ENCODE data around the gene TRIP11. TPM values are rescaled to one million over a fixed set of nuclear protein-coding genes. Genes with fewer than 3 reads are reported as not detected.

Gene TRIP11
- total and polyA plus RNA-seq, 2 of the 13 experiments (the other 11 are each of a cell fraction or from before 2014, with no cell fraction given), result 10.9 to 32.8 TPM

DNA sequence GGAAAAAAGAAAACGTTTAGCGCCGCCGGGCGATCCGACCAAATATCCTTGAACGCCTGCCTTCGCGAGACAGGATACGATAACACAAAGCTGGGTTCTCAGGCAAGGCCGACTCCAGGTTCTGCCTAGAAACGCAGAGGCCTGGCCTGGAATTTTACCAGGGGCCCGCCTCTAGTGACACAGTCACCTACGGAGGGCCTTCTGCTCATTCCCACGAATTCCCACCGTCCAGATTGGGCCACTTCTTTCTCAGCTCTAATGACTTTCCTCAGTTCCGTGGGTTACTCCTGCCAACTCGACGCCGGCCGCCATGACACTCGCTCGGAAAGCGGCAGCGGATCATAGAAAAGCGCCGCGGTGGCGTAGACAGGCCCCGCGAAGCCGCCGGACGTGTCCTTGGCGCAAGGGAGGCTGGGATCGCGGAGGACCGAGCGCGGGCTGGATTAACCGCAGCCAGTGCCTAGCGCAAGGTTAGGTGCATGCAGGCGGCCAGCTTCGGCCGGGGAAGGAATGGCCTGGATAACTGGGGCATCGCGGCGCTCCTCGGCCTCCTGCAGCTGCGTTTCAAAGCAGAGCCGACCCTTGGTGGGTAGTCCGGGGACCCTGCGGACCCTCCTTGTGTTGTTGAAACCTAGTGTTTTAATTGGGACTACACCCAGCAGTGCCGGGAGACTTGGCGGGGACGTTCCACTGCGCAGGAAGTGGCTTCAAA, at the start of gene TRIP11 (continued):
- no peak for TF ChIP-seq ZNF75D (CRISPR knock-in tag; IDR thresholded peaks at IDR 0.05; ENCODE audit: borderline replicate concordance)
- TF ChIP-seq ZNF816 (CRISPR knock-in tag; IDR thresholded peaks at IDR 0.05; ENCODE audit: borderline replicate concordance), result peak; percentile 76; the same call in 1 of the 2 replicates
- TF ChIP-seq KDM5B (CRISPR knock-in tag; IDR thresholded peaks at IDR 0.05; ENCODE audit: borderline replicate concordance), result peak; percentile 92
- TF ChIP-seq JUND (CRISPR knock-in tag; IDR thresholded peaks at IDR 0.05), result no peak
- peak; percentile 72; the same call in 1 of the 2 replicates for TF ChIP-seq PRDM10 (CRISPR knock-in tag; IDR thresholded peaks at IDR 0.05; ENCODE audit: low read depth)
- no peak for TF ChIP-seq ZNF296 (CRISPR knock-in tag; conservative IDR thresholded peaks at IDR 0.05)
- peak; percentile 80; the same call in 1 of the 2 replicates for TF ChIP-seq ZZZ3 (CRISPR knock-in tag; IDR thresholded peaks at IDR 0.05; ENCODE audit: borderline replicate concordance)

- WGBS (ENCODE audit: low lambda C conversion rate), result 98% methylated on average over 5 of the region's 5 CpGs
- POLR2A ChIA-PET, result no interaction called here
- H3K9me3 ChIP-seq (ENCODE audit: low read length), result no peaks in the 10 kb centered on the region
- TF ChIP-seq YEATS2 (CRISPR knock-in tag; IDR thresholded peaks at IDR 0.05; ENCODE audit: borderline replicate concordance) (no peak), EEA1 (CRISPR knock-in tag; IDR thresholded peaks at IDR 0.05; ENCODE audit: borderline replicate concordance) (no peak), ZKSCAN8 (CRISPR knock-in tag; IDR thresholded peaks at IDR 0.05; ENCODE audit: borderline replicate concordance) (no peak), RXRB (CRISPR knock-in tag; IDR thresholded peaks at IDR 0.05; ENCODE audit: borderline replicate concordance) (no peak), ZNF503 (CRISPR knock-in tag; IDR thresholded peaks at IDR 0.05) (no peak), ZIK1 (CRISPR knock-in tag; IDR thresholded peaks at IDR 0.05; ENCODE audit: borderline replicate concordance, low read depth) (no peak), ADNP (CRISPR knock-in tag; IDR thresholded peaks at IDR 0.05) (no peak), RNF2 (conservative IDR thresholded peaks at IDR 0.05; ENCODE audit: low read depth) (no peak)
- TF ChIP-seq, protein P1, sequence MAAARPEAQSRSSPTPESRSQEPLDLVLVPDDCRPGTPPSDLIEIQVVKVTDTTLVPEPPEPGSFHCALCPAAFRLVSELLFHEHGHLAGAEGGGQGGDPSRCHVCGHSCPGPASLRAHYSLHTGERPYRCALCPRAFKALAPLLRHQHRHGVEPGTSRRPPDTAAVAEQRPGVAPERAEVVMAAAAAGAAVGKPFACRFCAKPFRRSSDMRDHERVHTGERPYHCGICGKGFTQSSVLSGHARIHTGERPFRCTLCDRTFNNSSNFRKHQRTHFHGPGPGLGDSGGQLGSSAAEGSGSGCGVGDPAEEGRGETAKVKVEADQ (CRISPR knock-in tag; IDR thresholded peaks at IDR 0.05; ENCODE audit: borderline replicate concordance), result no peak
- in situ Hi-C loops (cut with HindIII; ENCODE audit: extremely low pct_ligation_motif_present, low pct_unique_long_range_greater_than_20kb), result no loop called here
- BruUV-seq (replicated peaks), result no TSS peak
- H3K79me2 ChIP-seq (ENCODE audit: insufficient read depth, low read length), result no peaks in the 10 kb centered on the region
- no peak overlapping the region for H2AFZ ChIP-seq (ENCODE audit: low read length)
- intact Hi-C loops (cut with micrococcal nuclease; ENCODE audit: unreplicated experiment), result no loop called here
- H3K36me3 ChIP-seq (replicated peaks in 1 of 2; ENCODE audit: control insufficient read depth in 1 of 2, insufficient read depth in 2 of 2, low read length in 2 of 2), result peaks cover 1 to 5% of the 10 kb centered on the region in 2 experiments; a peak in 3 of 5 replicates
- H4K20me1 ChIP-seq (ENCODE audit: insufficient read depth, low read length), result no peaks in the 10 kb centered on the region
- CTCF ChIA-PET (ENCODE audit: low intra/inter-chr PET ratio, low total read pairs), result no interaction called here
- no peak overlapping the region for H3K27ac ChIP-seq (ENCODE audit: extremely low read length, insufficient read depth, low read length)
- DNase-seq (ENCODE audit: low spot score), result no peak
- no peak for ATAC-seq
- no peaks in the 10 kb centered on the region for H3K4me1 ChIP-seq (ENCODE audit: insufficient read depth, low read length)
- no peak for FAIRE-seq
- H3K9ac ChIP-seq (ENCODE audit: insufficient read depth, low read depth, low read length), result no peak overlapping the region
- H3K4me3 ChIP-seq (replicated peaks in 1 of 3; ENCODE audit: insufficient read depth in 1 of 3, low read depth in 2 of 3, low read length in 3 of 3), result no peak overlapping the region
- no peak overlapping the region for H3K4me2 ChIP-seq (ENCODE audit: low read depth, low read length)
- no peaks in the 10 kb centered on the region for H3K27me3 ChIP-seq (ENCODE audit: control insufficient read depth in 1 of 2, insufficient read depth in 2 of 2, low read length in 2 of 2)
Observed at GRCh38 chr14:92088494-92088893, 48.6 kb upstream of the TRIP11 start.

All from HepG2 (cell line).